Thyroid gland (tissue), 4 donors: ENCODE results near the gene WNK2. TPM values are rescaled to one million over a fixed set of nuclear protein-coding genes. Genes with fewer than 3 reads are reported as not detected.

Experiments
- DNase-seq, 2 donors: peaks; one replicate each; pipeline ENCODE4 v3.0.0-alpha.2; 2019
- H3K27ac ChIP-seq, 3 donors: fragments of 200-600 bp; sonication (generic); 1 replicate in 2 of 3; 2 replicates in 1 of 3; pipeline ENCODE4 v1.5.1; 2016 to 2019; ENCODE audit warnings: mild to moderate bottlenecking in 1 of 3, moderate library complexity in 1 of 3
- H3K27me3 ChIP-seq: fragments of 200-600 bp; sonication (generic); one replicate; pipeline ENCODE4 v1.5.1; 2019
- H3K36me3 ChIP-seq, 2 donors: fragments of 200-600 bp; sonication (generic); one replicate each; pipeline ENCODE4 v1.5.1; 2016 to 2019
- H3K4me1 ChIP-seq, 2 donors: fragments of 200-600 bp; sonication (generic); one replicate each; pipeline ENCODE4 v1.5.1; 2017 to 2019
- H3K4me3 ChIP-seq, 3 donors: fragments of 200-600 bp; sonication (generic); replicated peaks in 1 of 3; 1 replicate in 2 of 3; 2 replicates in 1 of 3; pipeline ENCODE4 v1.5.1; 2016; ENCODE audit warnings: mild to moderate bottlenecking in 1 of 3
- H3K9me3 ChIP-seq: fragments of 200-600 bp; sonication (generic); one replicate; pipeline ENCODE4 v1.5.1; 2017
- POLR2A ChIP-seq, 2 donors: fragments of 450-650 bp; IDR thresholded peaks; one replicate each; pipeline ENCODE4 v1.6.1; 2017; ENCODE audit warnings: antibody characterized with exemption in 2 of 2, mild to moderate bottlenecking in 2 of 2, moderate library complexity in 1 of 2
- WGBS, 2 donors: methylation state at CpG; one replicate each; pipeline ENCODE4 v1.1.5; 2017; 5-methylcytosine and 5-hydroxymethylcytosine counted together
- intact Hi-C: fragments of 100-400 bp; cut with DNase I; formaldehyde crosslinking; loops from one replicate; pipeline ENCODE4 v1.15.1; 2023
- total RNA-seq, 4 donors: library from RNA; depleted of rRNA; stranded (reverse); fragments of >200 nt; gene quantifications; one replicate each; pipeline ENCODE4 v1.2.3, GENCODE V29; 2016
- TF ChIP-seq, protein P1 (sequence below), 6 experiments: fragments of 200-600 bp in 3 of 6; fragments of 450-650 bp in 3 of 6; sonication (generic) in 3 of 6; IDR thresholded peaks; one replicate each; pipeline ENCODE4 v1.5.1; 2016 to 2019; ENCODE audit warnings: antibody characterized with exemption in 6 of 6, mild to moderate bottlenecking in 2 of 6, inconsistent platforms in 1 of 6, moderate library complexity in 1 of 6

WNK2 gene
- total RNA-seq, 4 donors from 2014 or later: 0.94 to 8.5 (median 8.1) TPM

DNA sequence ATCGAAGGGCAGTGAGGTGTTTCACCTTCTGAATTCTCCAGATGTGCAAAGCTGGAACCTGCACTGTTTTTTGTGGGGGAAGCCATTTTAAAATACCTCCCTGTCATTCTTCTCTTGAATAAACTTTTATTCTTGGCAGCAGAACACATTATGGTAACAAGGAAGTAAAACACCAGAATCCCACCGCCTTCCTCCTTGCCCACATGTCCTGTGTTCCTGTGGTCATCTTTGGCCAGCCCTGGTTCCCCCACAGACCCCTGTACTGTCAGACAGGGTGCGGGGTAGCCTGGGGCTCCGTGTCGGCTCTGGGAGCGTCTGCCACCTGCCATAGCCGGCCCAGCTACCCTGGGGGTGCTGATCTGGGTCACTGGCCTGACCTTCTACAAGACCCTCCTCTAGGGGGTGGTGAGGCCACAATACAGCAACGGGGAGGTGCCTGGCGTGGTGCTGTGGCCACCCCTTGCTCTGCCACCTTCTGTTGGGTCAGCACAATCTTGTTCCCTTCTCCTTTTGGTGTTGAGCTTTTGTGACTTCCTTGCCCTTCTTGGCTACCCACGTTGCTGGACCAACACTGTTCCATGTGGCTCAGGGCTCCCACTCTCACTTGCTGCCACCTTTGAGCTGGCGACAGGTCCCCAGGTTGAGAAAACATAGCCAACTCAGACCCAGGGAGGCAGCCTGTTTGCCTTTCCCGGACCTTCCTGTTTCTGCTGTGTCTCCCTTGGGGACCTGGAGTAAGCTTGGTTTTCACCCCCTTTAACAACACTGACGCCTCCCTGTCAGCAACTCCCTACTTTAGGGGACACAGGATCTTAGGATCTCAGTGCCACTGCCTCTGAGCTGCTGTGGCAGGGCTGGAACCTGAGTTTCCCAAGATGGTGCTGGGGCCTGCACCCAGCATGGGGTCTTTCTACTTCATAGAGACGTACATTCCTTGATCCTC, 4.8 kb downstream of the WNK2 start:
- Histone ChIP-seq H3K4me1 (peaks cover 5 to 8% of the 10 kb centered on the region in 2 donors), H3K27ac (no peak overlapping the region), H3K27me3 (no peaks in the 10 kb centered on the region), H3K4me3 (no peak overlapping the region), H3K36me3 (no peaks in the 10 kb centered on the region), H3K9me3 (no peaks in the 10 kb centered on the region)
- intact Hi-C loops: no loop called here
- DNase-seq: no peak
- no peak for TF ChIP-seq POLR2A (IDR thresholded peaks at IDR 0.05)
- TF ChIP-seq, protein P1, sequence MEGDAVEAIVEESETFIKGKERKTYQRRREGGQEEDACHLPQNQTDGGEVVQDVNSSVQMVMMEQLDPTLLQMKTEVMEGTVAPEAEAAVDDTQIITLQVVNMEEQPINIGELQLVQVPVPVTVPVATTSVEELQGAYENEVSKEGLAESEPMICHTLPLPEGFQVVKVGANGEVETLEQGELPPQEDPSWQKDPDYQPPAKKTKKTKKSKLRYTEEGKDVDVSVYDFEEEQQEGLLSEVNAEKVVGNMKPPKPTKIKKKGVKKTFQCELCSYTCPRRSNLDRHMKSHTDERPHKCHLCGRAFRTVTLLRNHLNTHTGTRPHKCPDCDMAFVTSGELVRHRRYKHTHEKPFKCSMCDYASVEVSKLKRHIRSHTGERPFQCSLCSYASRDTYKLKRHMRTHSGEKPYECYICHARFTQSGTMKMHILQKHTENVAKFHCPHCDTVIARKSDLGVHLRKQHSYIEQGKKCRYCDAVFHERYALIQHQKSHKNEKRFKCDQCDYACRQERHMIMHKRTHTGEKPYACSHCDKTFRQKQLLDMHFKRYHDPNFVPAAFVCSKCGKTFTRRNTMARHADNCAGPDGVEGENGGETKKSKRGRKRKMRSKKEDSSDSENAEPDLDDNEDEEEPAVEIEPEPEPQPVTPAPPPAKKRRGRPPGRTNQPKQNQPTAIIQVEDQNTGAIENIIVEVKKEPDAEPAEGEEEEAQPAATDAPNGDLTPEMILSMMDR (IDR thresholded peaks at IDR 0.05): no peak
- whole genome bisulfite sequencing, 2 donors: 77 to 81% methylated on average over 13 to 14 of the region's 14 CpGs

DNA sequence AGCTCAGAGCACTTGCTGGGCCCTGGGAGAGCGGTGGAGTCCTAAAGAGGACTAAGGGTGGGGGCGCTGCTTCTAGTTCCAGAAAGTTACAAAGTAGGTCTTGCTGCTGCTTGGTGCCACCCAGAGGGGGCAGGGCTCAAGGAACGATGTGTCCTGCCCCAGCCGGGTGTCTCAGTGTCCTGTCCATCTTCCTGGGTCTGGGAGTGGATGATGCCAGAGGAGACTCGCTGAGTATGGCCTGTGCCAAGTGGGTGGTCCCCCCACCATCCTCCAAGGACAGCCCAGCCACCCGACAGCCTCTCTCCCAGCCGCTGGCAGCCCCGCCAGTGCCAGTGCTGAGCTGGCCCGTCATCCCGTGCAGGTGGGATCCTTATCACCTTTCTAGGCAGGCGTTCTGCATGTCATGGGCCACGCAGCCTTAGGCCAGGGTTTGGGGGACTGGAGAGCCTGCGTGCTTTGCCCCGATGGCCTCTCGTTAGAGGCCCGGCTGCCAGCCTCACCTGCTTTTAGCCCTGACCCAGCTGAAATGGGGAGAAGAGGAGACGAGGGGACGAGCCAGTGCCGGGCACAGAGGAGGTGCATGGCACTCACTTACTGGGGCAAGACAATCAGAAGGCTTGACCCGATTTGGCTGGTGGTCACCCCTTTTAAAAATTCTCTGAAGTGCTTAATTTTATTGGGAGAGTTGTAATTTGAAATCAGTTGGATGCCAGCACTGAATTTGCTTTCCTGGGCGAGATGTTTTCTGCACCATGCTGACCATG, 5.6 kb downstream of the WNK2 start:
- intact Hi-C loops: no loop called here

GRCh38 chr9:93190133-93190525, 6.2 kb downstream of the WNK2 start:
- H3K4me1 ChIP-seq: no peaks in the 10 kb centered on the region
- no peaks in the 10 kb centered on the region for H3K9me3 ChIP-seq
- DNase-seq: no peak
- intact Hi-C loops: no loop called here
- H3K36me3 ChIP-seq: no peaks in the 10 kb centered on the region
- no peaks in the 10 kb centered on the region for H3K27me3 ChIP-seq
- TF ChIP-seq POLR2A (IDR thresholded peaks at IDR 0.05): no peak
- TF ChIP-seq, protein P1 (IDR thresholded peaks at IDR 0.05): no peak
- no peak overlapping the region for H3K4me3 ChIP-seq
- 85 to 94% methylated on average over 8 to 10 of the region's 12 CpGs for WGBS, 2 donors
- H3K27ac ChIP-seq: no peak overlapping the region

More for the DNA sequence above, 5.6 kb downstream of the WNK2 start:
- Histone ChIP-seq H3K36me3 (no peaks in the 10 kb centered on the region), H3K4me1 (peaks cover 1 to 2% of the 10 kb centered on the region in 2 donors), H3K4me3 (no peak overlapping the region), H3K9me3 (no peaks in the 10 kb centered on the region), H3K27me3 (no peaks in the 10 kb centered on the region), H3K27ac (no peak overlapping the region)
- WGBS, 2 donors: 89% methylated on average over 15 to 21 of the region's 21 CpGs
- TF ChIP-seq, protein P1 (IDR thresholded peaks at IDR 0.05): no peak
- no peak for TF ChIP-seq POLR2A (IDR thresholded peaks at IDR 0.05)
- no peak for DNase-seq

GRCh38 chr9:93190656-93191353, 6.9 kb downstream of the WNK2 start:
- intact Hi-C loops: no loop called here
- 92 to 94% methylated on average over 15 to 17 of the region's 17 CpGs for WGBS, 2 donors
- H3K27me3 ChIP-seq: no peaks in the 10 kb centered on the region
- no peaks in the 10 kb centered on the region for H3K36me3 ChIP-seq
- TF ChIP-seq, protein P1 (IDR thresholded peaks at IDR 0.05): no peak
- no peak for TF ChIP-seq POLR2A (IDR thresholded peaks at IDR 0.05)
- no peaks in the 10 kb centered on the region for H3K4me1 ChIP-seq
- H3K9me3 ChIP-seq: no peaks in the 10 kb centered on the region
- H3K27ac ChIP-seq: no peak overlapping the region
- no peak overlapping the region for H3K4me3 ChIP-seq
- no peak for DNase-seq
